Measurements from ENCODE around the gene LAMTOR4.

DNA sequence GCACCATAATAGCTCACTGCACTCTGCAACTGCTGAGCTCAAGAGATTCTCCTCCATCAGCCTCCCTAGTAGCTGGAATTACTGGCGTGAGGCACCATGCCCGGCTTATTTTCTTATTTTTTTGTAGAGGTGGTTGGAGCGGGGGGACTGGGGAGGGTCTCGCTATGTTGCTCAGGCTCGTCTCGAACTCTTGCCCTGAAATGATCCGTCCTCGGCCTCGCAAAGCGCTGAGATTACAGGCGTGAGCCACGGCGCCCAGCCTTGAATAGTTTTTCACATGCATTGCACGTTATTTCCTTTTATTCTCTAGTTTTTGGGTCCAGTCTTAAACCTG is 526 bp upstream of the LAMTOR4 start:
- TF ChIP-seq POLR2AphosphoS5 (IDR thresholded peaks at IDR 0.05) (no peak), POLR2A (IDR thresholded peaks at IDR 0.05) (no peak)

All from gastroesophageal sphincter (tissue), 2 donors.